Occipital lobe (tissue), 2 donors: ENCODE measurements around the gene MLST8. TPM values are rescaled to one million over a fixed set of nuclear protein-coding genes. Genes with fewer than 3 reads are reported as not detected.

Experiments
- DNase-seq: peaks from one replicate; lab custom pipeline; 2025; lab: John Stamatoyannopoulos, UW
- total RNA-seq: library from RNA; depleted of rRNA; stranded (reverse); fragments of >200 nt; gene quantifications from one replicate; pipeline ENCODE4 v1.2.3, GENCODE V29; 2014

MLST8 gene
- total RNA-seq, 1 donor from 2014 or later, result 10.5 TPM

GRCh38 chr16:2173366-2173765 is 31.9 kb upstream of the MLST8 start:
- DNase-seq, result no peak

- no peak for DNase-seq
Observed at GRCh38 chr16:2173916-2174315, 31.3 kb upstream of the MLST8 start.

- no peak for DNase-seq
Observed at GRCh38 chr16:2174396-2175131, 30.7 kb upstream of the MLST8 start.

DNA sequence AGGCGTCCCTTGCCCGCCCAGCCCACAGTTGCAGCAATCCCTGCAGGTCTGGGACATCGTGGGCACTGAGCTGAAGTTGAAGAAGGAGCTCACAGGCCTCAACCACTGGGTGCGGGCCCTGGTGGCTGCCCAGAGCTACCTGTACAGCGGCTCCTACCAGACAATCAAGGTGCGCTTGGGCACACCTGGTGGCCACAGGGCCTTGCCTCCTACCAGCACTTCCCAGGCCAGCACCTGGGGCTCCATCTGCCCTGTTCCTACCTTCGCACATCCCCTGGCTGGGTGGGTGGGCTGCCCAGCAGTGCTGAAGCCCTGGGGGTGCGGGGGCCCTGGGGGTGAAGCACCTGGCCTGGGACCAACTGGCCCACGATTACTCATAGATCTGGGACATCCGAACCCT is 29.8 kb upstream of the MLST8 start:
- no peak for DNase-seq

DNA sequence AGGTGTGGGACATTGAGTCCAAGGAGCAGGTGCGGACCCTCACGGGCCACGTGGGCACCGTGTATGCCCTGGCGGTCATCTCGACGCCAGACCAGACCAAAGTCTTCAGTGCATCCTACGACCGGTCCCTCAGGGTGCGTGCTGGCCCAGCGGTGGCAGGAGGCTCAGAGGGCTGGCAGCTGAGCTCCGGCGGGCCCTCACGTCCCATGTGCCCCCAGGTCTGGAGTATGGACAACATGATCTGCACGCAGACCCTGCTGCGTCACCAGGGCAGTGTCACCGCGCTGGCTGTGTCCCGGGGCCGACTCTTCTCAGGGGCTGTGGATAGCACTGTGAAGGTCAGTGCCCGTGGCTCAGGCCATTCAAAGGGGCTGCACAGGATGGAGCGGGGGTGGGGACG is 29.2 kb upstream of the MLST8 start:
- DNase-seq, result no peak

GRCh38 chr16:2177101-2177500 is 28.2 kb upstream of the MLST8 start:
- no peak for DNase-seq

DNA sequence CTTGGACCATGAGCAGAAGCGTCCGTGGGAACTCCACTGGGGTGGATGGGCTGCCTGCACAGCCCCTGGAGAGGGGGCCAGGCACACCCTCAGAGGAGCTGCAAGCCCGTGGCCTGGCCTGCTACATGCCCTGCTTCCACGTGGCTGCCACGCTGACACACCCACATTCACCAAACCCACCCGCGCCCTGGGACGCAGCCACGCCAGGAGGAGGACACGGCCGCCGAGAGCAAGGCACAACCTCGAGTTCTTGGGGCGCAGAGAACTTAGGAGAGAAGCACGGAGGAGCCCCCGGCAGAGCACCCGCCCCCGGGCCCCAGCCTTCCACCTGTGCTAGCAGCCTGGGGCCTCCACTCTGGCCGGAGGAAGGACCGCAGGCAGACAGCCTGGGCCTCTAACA is 27.7 kb upstream of the MLST8 start:
- no peak for DNase-seq

DNA sequence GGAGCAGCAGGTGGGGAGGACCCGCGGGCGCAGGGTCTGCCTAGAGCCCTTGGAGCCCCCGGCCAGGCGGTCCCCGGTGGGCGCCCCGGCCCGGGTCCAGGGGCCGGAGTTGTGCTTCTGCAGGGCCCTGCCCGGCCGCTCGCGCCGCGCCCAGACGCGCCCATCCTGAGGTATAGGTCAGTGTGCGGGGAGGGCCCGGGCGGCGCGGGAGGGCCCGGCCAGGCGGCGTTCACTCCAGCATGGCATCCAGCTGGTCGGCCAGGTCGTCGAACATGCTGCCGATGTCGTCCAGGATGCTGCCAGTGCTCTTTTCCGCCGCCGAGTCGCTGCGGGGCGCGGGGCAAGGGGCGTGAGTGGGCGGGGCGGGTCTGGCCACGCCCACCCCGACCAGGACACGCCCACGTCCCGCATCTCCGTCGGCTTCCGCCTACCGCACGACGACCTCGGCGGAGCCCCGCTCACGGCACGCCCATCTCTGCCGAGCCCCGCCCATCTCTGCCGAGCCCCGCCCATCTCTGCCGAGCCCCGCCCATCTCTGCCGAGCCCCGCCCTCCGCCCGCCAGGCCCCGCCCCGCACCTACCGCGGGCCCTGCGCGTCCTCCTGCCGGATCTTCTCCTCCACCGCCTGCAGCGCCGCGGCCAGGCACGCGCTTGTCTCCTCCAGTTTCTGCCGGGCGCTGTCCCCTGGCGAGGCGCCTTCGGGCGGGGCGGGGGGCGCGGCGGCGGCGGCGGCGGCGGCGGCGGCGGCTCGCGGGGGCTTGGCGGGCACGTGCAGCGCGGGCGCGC is 26.7 kb upstream of the MLST8 start:
- no peak for DNase-seq

DNA sequence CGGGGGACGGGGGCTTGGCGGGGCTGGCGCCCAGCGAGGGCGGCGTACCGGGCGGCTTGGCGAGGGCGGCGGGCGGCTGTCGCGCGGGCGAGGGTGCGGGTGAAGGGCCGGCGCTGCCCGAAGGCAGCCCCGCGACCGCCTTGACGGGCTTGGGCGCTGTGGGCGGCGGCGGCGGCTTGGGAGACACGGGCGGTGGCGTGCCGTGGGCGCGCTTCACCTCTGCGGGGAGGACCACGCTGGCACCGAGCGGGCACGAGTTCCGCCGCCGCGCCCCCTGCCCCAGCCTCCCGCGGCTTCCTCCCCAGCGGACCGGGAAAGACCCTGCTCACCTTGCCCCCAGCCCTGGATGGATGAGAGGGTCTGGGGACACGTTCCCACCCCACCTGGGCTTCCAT is 26.1 kb upstream of the MLST8 start:
- no peak for DNase-seq

- no peak for DNase-seq
Observed at GRCh38 chr16:2179576-2179975, 25.7 kb upstream of the MLST8 start.

DNA sequence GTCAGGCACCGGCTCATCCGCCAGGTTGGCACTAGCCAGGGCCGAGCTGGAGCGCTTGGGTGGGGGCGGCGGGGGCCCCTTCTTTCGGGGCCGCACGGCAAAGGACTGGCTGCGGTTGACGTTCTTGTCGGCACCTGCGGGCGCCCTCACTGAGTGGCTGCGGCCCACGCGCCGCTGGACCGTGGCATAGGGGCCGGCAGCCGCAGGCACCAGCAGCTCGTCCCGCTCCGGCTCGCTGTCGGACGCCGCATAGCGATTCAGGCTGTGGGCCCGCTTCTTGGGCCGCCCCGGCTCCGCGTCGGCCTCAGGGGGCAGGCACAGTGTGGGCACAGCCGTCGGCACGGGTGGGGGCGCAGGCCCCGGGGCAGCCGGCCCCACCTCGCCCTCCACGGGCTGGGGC is 24.8 kb upstream of the MLST8 start:
- no peak for DNase-seq

GRCh38 chr16:2180962-2181923 is 24.0 kb upstream of the MLST8 start:
- DNase-seq, result no peak

GRCh38 chr16:2181952-2182351 is 23.3 kb upstream of the MLST8 start:
- no peak for DNase-seq

DNA sequence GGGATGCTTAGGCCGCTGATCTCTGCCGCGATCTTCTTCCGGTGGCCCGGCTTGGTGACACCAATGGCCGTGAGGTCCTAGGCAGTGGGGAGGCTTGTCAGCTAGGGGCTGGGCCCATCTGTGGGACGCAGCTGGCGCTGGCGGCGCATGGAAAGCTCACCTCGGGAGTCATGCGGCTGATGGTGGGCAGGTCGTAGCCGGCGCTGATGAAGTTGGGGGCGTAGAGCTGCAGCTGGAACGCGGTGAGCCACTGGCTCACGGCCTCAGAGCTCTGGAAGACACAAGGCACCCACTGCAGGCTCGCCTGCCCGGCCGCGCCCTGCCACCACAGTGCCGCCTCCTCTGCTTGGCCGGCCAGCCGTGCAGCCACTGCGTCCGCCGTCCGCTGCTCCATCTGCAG is 21.6 kb upstream of the MLST8 start:
- no peak for DNase-seq

DNA sequence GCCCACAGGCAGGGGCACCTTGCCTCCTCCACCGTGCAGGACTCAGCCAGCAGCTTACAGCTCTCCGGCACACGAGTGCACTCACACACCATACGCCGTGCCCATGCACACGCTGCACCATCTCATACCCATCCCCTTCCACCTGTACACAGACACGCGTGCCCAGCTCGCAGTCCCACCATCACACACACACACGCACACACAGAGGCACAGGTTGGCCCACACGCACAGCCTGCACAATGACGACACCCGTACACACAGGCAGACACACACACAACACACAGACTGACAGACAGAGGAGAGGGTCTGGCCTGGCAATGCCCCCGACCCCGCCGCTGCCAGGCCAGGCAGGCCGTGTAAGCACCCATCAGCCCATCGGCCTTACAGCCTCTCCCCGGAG is 20.9 kb upstream of the MLST8 start:
- DNase-seq, result no peak

DNA sequence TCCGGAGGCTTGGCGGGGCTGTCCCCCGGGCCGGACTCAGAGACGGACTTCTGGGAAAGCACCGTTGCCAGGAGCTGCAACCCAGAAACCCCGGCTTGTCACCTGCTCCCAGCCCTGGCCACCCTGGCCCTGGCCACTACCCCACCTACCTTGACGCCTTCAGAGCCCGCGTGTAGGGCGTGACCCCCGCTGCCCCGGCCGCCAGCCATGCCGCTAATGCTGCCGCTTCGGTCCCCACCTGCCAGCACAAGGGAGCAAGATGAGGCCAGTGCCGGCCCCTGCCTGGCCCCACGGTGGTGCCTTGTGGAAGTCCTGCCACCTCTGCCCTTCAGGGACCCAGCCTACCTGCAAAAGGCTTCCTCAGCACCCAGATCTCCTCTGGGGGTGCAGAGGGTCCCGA is 20.3 kb upstream of the MLST8 start:
- DNase-seq, result no peak

DNA sequence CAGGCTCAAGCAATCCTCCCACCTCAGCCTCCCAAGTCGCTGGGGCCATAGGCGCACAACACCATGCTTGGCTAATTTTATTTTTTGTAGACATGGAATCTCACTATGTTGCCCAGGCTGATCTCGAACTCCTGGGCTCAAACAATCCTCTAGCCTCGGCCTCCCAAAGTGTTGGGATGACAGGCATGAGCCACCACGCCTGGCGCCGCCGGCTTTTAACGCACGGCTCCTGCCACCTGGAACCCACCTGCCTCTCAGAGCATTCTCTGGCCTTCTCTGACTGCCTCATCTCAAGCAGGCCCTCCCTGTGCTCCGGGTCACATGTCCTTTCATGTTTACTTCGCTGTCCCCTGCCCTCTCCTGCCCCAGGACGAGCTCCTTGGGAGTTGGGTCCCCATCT is 19.2 kb upstream of the MLST8 start:
- no peak for DNase-seq

DNA sequence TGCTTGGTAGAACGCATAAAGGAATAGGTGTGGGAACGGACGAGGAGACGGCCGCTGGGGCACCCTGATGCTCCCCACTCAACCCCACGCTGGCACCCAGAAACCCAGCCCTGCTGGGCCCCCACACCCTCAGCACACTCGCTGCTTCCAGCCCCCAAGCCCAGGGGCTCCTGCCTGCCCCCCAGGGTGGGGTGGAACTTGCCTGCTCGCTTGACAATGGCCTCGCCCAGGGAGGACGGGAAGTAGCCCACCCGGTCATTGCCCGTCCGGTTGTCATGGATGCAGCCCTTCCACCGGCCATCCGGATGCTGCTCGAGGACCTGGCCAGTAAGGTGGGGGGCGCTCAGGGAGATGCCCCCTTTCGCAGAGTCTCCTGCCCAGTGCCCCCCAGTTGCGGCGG is 18.7 kb upstream of the MLST8 start:
- no peak for DNase-seq

- DNase-seq, result no peak
Observed at GRCh38 chr16:2187212-2187611, 18.0 kb upstream of the MLST8 start.

- no peak for DNase-seq
Observed at GRCh38 chr16:2188395-2188794, 16.9 kb upstream of the MLST8 start.

DNA sequence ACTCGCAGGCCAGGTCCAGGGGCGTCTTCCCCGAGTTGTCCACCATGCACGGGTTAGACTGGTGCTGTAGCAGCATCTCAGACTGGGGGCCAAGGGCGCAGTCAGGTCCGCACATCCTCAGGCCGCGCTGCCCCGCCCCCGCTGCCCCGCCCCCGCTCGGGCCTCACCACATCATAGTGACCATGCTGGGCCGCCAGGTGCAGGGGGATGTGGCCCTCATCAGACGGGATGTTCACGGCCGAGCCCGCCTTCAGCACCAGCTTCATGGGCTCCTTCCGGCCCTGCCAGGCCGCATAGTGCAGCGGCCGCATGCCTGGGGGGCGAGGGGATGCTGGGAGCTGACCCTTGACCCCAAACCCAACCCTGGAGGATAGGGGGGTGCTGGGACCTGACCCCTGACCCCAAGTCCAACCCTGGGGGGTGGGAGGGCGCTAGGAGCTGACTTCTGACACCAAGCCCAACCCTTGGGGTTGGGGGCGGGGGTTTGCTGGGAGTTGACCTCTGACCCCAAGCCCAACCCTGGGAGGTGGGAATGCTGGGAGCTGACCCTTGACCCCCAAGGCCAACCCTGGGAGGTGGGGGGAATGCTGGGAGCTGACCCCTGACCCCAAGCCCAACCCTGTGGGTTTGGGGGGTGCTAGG is 15.9 kb upstream of the MLST8 start:
- no peak for DNase-seq
